MM.1S (cell line): Measurements from ENCODE around the gene ZNF574.

Source experiments
- DNase-seq: peaks from one replicate; pipeline ENCODE4 v3.0.0-alpha.2; 2015
- H2AFZ ChIP-seq: fragments of 300-600 bp; sonication (generic); 2 replicates; pipeline ENCODE4 v1.6.0; 2016; ENCODE audit warnings: antibody characterized with exemption, low read length
- H3F3A ChIP-seq: fragments of 300-600 bp; sonication (generic); 2 replicates; pipeline ENCODE4 v1.6.1; 2016; ENCODE audit warnings: mild to moderate bottlenecking, antibody characterized with exemption, low read length, moderate library complexity, mixed read lengths; ENCODE audit not compliant: insufficient read depth
- H3K27ac ChIP-seq: fragments of 300-600 bp; sonication (generic); 2 replicates; pipeline ENCODE4 v1.5.1; 2016; ENCODE audit warnings: mild to moderate bottlenecking, low read length
- H3K27me3 ChIP-seq: fragments of 300-600 bp; sonication (generic); replicated peaks from 2 replicates; pipeline ENCODE4 v1.6.0; 2016; ENCODE audit warnings: low read length; ENCODE audit not compliant: insufficient read depth
- H3K36me3 ChIP-seq: fragments of 300-600 bp; sonication (generic); replicated peaks from 2 replicates; pipeline ENCODE4 v1.6.1; 2016; ENCODE audit warnings: mild to moderate bottlenecking, low read length, mixed read lengths; ENCODE audit not compliant: insufficient read depth
- H3K4me1 ChIP-seq: fragments of 300-600 bp; sonication (generic); 2 replicates; pipeline ENCODE4 v1.6.1; 2016; ENCODE audit warnings: low read length, mixed read lengths
- H3K4me2 ChIP-seq: fragments of 300-600 bp; sonication (generic); 2 replicates; pipeline ENCODE4 v1.6.0; 2016; ENCODE audit warnings: low read depth, low read length
- H3K4me3 ChIP-seq: fragments of 300-600 bp; sonication (generic); 2 replicates; pipeline ENCODE4 v1.5.1; 2016; ENCODE audit warnings: low read length, mixed read lengths
- H3K79me2 ChIP-seq: fragments of 300-600 bp; sonication (generic); 2 replicates; pipeline ENCODE4 v1.6.1; 2016; ENCODE audit warnings: mixed run types, low read length, mixed read lengths
- H3K9ac ChIP-seq: fragments of 300-600 bp; sonication (generic); 2 replicates; pipeline ENCODE4 v1.6.1; 2016; ENCODE audit warnings: low read length, mixed read lengths
- H3K9me2 ChIP-seq: fragments of 300-600 bp; sonication (generic); replicated peaks from 2 replicates; pipeline ENCODE4 v1.6.1; 2016; ENCODE audit warnings: mild to moderate bottlenecking, low read length, mixed read lengths; ENCODE audit not compliant: insufficient read depth
- H3K9me3 ChIP-seq: fragments of 300-600 bp; sonication (generic); replicated peaks from 2 replicates; pipeline ENCODE4 v1.6.1; 2016; ENCODE audit warnings: mild to moderate bottlenecking, low read length, mixed read lengths; ENCODE audit not compliant: insufficient read depth
- H4K20me1 ChIP-seq: fragments of 300-600 bp; sonication (generic); 2 replicates; pipeline ENCODE4 v1.6.1; 2016; ENCODE audit warnings: mild to moderate bottlenecking, low read length, moderate library complexity, mixed read lengths; ENCODE audit not compliant: insufficient read depth
- EZH2 ChIP-seq: fragments of 300-600 bp; sonication (generic); optimal IDR thresholded peaks from 2 replicates; pipeline ENCODE3; 2017; ENCODE audit warnings: low read depth, mild to moderate bottlenecking, antibody characterized with exemption, low read length, mixed read lengths
- EZH2phosphoT487 ChIP-seq: fragments of 300-600 bp; sonication (generic); IDR thresholded peaks from 2 replicates; pipeline ENCODE4 v1.6.1; 2018; ENCODE audit warnings: antibody characterized with exemption, low read length
- TF ChIP-seq, protein P1 (sequence below): fragments of 300-600 bp; sonication (generic); IDR thresholded peaks from 2 replicates; pipeline ENCODE4 v1.5.1; 2016; ENCODE audit warnings: antibody characterized with exemption, low read length, mixed read lengths

ZNF574 gene

DNA sequence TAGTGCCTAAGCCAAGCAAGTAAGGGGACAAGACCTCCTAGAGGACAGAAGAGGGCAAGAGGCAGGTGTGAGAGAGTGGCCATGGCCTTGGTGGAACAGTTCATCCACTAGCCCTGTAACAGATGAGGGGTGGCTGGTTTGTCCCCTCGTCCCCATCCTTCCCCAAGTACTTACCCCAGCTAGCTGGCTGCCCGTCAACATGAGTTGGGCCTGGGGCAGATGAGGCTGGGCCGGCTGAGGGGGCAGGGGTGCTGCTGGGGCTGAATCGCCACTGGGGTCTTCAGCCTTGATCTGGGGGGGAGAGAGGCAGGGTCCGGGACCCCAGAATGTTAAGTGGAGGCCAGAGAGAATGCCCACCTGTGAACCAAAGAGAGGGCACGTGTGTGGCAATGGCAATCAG lies 41.1 kb downstream of the ZNF574 start:
- DNase-seq = no peak
- Histone ChIP-seq H3K36me3 (no peaks in the 10 kb centered on the region), H3K9me3 (no peaks in the 10 kb centered on the region), H3K79me2 (no peaks in the 10 kb centered on the region), H3K9ac (no peak overlapping the region), H3K4me2 (no peak overlapping the region), H3K9me2 (no peaks in the 10 kb centered on the region), H4K20me1 (no peaks in the 10 kb centered on the region), H3F3A (no peaks in the 10 kb centered on the region), H3K27ac (no peak overlapping the region), H3K4me1 (peaks cover 19% of the 10 kb centered on the region), H3K27me3 (no peaks in the 10 kb centered on the region), H3K4me3 (no peak overlapping the region), H2AFZ (no peak overlapping the region)
- no peak for TF ChIP-seq EZH2phosphoT487
- TF ChIP-seq, protein P1, sequence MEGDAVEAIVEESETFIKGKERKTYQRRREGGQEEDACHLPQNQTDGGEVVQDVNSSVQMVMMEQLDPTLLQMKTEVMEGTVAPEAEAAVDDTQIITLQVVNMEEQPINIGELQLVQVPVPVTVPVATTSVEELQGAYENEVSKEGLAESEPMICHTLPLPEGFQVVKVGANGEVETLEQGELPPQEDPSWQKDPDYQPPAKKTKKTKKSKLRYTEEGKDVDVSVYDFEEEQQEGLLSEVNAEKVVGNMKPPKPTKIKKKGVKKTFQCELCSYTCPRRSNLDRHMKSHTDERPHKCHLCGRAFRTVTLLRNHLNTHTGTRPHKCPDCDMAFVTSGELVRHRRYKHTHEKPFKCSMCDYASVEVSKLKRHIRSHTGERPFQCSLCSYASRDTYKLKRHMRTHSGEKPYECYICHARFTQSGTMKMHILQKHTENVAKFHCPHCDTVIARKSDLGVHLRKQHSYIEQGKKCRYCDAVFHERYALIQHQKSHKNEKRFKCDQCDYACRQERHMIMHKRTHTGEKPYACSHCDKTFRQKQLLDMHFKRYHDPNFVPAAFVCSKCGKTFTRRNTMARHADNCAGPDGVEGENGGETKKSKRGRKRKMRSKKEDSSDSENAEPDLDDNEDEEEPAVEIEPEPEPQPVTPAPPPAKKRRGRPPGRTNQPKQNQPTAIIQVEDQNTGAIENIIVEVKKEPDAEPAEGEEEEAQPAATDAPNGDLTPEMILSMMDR = no peak
- no peak for TF ChIP-seq EZH2

DNA sequence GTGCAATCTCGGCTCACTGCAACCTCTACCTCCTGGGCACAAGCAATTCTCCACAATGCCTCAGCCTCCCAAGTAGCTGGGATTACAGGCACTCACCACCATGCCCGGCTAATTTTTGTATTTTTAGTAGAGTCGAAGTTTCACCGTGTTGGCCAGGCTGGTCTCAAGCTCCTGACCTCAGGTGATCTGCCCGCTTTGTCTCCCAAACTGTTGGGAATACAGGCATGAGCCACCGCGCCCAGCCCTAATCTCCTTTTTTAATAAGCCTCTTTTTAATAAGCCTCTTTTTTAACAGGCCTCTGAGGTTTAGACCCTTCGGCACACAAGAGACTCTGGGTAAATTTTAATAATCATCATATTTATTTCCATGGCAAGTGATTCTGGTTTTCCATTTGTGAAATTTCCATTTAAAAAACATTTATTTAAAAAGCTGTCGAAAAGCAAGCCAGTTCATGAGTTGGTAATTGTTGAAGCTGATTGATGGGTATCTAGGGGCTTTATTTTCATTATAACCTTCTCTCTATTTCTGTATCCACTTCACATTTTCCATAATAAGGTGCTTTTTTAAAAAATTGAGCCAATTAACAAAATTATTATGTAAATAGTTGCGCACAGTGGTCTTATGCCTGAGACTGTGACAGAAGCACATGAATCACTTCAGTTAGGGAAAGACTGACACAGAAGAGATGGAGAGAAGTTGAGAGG lies 44.5 kb downstream of the ZNF574 start:
- 0 out of 2 replicates have a peak, but pooled peaks cover 2% of the 10 kb centered on the region for H3K4me1 ChIP-seq
- DNase-seq = no peak
- no peaks in the 10 kb centered on the region for H4K20me1 ChIP-seq
- TF ChIP-seq EZH2 (no peak), EZH2phosphoT487 (no peak)
- TF ChIP-seq, protein P1 = no peak
- H3K9me2 ChIP-seq = no peaks in the 10 kb centered on the region
- no peak overlapping the region for H3K9ac ChIP-seq
- no peaks in the 10 kb centered on the region for H3K9me3 ChIP-seq
- H3K79me2 ChIP-seq = no peaks in the 10 kb centered on the region
- no peak overlapping the region for H3K27ac ChIP-seq
- H3K36me3 ChIP-seq = no peaks in the 10 kb centered on the region
- H3K4me3 ChIP-seq = no peak overlapping the region
- no peaks in the 10 kb centered on the region for H3F3A ChIP-seq
- no peaks in the 10 kb centered on the region for H3K27me3 ChIP-seq
- no peak overlapping the region for H2AFZ ChIP-seq
- H3K4me2 ChIP-seq = no peak overlapping the region

DNA sequence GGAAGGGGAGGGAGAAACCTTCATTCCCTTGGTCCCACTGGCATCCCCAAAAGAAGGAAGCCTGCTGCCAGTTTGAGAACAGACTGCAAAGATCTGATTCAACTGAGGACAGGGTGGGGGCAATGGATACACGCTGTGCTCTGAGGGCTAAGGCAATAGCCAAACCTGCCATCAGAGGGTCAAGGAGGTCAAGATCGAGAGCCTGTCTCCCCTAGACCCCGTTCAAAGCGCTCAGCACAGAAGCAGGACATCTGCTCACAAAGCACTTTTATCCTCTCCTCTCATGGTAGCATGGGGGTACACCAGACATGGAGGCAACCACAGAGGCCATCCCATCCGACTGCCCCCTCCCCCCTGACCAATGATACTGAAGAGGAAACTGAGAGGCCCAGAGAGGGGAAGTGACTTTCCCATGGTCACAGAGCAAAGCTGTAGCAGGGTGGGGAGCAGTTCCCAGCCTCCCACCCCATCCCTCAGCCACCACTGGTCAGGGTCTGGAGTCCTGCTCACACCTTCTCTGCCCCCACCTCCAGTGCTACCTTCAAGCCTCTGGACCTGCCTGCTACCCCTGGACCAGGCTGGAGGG lies 45.2 kb downstream of the ZNF574 start:
- H4K20me1 ChIP-seq = no peaks in the 10 kb centered on the region
- no peak overlapping the region for H3K9ac ChIP-seq
- no peak overlapping the region for H3K4me3 ChIP-seq
- H2AFZ ChIP-seq = no peak overlapping the region
- no peaks in the 10 kb centered on the region for H3K27me3 ChIP-seq
- TF ChIP-seq EZH2phosphoT487 (no peak), EZH2 (no peak)
- TF ChIP-seq, protein P1 = no peak
- H3K9me2 ChIP-seq = no peaks in the 10 kb centered on the region
- H3K9me3 ChIP-seq = no peaks in the 10 kb centered on the region
- H3F3A ChIP-seq = no peaks in the 10 kb centered on the region
- no peaks in the 10 kb centered on the region for H3K4me1 ChIP-seq
- H3K36me3 ChIP-seq = no peaks in the 10 kb centered on the region
- no peaks in the 10 kb centered on the region for H3K79me2 ChIP-seq
- H3K4me2 ChIP-seq = no peak overlapping the region
- no peak overlapping the region for H3K27ac ChIP-seq
- DNase-seq = no peak
